RPMI7951 (cell line): ENCODE data around the gene CEP72. TPM values are rescaled to one million over a fixed set of nuclear protein-coding genes. Genes with fewer than 3 reads are reported as not detected.
"Not testable (repeated sequence)": the region's sequence is repeated elsewhere in the genome, so short reads cannot be mapped to it uniquely, and the experiment has no call there.

Source experiments
- DNase-seq: peaks from one replicate; pipeline ENCODE4 v3.0.0-alpha.2; 2012; ENCODE audit warnings: low read depth
- total RNA-seq: library from RNA; depleted of rRNA; stranded (reverse); fragments of >200 nt; shearing (Covaris generic); gene quantifications from 2 replicates; pipeline ENCODE4 v1.2.3, GENCODE V29; 2014

CEP72 gene
- total RNA-seq, 1 experiment from 2014 or later, result 3.7 TPM

- no peak for DNase-seq
Observed at GRCh38 chr5:581266-581665, 30.9 kb upstream of the CEP72 start.

- no peak for DNase-seq
Observed at GRCh38 chr5:581941-582340, 30.2 kb upstream of the CEP72 start.

- not testable (repeated sequence) for DNase-seq
Observed at GRCh38 chr5:582445-582844, 29.7 kb upstream of the CEP72 start.

DNA sequence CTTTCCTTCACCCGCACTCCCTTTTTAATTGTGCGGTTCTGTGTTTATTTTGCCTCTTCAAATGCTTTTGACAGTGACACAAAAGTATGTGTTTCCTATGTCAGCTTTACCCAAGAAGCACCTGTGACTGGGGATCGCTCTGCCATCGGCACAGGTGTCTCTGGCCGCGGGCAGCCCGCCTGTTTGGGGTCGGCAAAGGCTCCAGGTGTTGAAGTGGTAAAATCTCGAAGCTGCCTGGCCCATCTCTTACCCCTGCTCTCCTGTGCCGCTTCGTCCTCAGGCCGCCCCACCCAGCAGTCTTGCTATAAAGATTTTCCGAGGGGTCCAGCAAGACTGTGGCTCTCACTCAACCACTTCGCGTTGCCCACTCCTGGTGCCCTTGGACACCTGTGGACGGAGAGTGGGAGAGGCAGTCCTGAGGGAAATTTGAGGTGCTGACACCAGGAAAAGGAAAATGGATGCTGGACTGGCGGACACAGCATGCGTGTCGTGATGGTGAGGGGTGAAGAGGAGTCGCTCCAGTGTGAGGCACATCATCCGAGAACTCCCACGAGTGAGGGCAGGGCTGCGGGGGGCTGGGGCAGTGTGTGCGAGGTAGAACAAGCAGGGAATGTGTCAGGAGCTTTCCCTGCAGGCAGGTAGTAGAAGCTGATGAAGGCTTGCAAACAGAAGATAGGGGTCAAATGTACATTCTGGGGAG is 29.1 kb upstream of the CEP72 start:
- DNase-seq, result no peak

DNA sequence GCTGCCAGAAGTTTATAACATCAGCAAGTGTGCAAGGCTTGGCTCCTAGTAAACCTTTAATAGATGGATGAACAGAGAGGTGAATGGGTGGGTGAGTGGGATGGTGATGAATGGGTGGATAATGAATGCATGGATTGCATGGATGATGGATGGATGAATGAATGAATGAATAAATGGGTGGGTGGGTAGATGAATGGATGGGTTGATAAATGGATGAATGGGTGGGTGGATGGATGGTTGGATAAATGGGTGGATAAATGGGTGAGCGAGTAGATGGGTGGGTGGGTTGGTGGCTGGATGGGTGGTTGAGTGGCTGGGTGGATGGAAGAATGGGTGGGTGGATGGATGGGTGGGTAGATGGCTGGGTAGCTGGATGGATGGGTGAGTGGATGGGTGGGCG is 28.5 kb upstream of the CEP72 start:
- no peak for DNase-seq

DNA sequence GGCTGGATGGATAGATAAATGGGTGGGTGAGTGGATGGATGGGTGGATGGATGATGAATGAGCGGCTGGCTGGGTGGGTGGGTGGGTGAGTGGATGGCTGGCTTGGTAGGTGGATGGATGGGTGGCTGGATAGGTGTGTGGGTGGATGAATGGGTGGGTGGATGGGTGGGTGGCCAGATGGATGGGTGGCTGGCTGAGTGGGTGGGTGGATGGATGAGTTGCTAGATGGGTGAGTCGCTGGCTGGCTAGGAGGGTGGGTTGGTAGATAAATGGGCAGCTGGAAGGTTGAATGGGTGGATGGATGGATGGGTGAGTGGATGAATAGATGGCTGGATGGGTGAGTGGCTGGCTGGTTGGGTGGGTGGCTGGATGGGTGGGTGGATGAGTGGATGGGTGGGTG is 27.9 kb upstream of the CEP72 start:
- DNase-seq, result no peak

DNA sequence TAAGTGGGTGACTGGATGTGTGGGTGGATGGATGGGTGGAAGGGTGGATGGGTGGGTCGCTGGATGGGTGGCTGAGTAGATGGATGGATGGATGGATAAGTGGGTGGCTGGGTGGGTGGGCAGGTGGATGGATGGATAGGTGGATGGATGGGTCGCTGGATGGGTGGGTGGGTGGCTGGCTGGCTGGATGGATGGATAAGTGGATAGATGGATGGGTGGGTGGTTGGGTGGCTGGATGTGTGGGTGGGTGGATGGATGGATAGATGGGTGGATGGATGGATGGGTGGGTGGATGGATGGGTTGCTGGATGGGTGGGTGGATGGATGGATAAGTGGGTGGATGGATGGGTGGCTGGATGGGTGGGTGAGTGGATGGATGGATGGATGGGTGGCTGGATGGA is 27.3 kb upstream of the CEP72 start:
- DNase-seq, result no peak

DNA sequence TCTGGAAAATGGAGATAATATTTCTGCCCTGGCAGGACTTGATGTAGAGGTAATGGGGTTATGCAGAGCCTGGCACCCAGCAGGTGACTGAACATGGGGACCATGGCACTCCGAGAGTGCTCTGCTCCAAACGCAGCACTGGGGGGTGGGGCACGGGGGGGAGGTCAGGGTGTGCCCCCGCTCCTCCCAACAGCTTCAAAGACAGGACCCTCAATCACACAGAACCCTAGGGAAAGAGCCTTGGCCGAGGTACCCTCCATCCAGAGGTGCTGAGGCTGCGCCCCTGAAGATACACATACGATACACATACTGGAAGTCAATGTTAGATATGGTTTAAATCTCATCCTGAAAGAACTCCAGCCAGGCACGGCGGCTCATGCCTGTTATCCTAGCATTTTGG is 26.6 kb upstream of the CEP72 start:
- no peak for DNase-seq

- DNase-seq, result no peak
Observed at GRCh38 chr5:585962-586628, 26.0 kb upstream of the CEP72 start.

DNA sequence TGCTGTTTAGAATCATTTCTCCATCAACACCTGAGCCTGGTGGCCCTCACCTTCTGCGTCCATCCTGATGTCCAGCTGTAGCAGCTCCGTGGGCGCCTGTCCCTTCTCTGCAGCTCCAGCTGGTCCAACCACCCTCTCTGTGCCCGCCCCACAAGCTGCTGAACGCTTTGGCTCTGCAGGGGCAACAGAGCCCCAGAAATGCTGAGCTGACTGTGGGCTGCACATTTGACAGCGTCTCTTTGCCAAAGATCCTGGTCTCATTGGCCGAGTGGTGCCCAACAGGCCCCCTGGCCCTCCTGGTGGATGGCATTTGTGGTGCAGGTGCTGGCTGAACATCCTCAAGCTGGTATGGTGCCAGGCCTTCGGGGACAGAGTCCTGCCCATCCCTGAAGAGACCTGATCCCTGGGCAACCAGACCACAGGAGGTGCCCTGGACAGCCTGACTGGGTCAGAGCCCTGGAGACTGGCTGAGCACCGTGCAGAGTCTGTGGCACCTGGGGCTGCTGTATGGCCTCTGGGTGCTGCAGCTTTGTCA is 25.3 kb upstream of the CEP72 start:
- DNase-seq, result no peak

- no peak for DNase-seq
Observed at GRCh38 chr5:587403-587802, 24.7 kb upstream of the CEP72 start.

DNA sequence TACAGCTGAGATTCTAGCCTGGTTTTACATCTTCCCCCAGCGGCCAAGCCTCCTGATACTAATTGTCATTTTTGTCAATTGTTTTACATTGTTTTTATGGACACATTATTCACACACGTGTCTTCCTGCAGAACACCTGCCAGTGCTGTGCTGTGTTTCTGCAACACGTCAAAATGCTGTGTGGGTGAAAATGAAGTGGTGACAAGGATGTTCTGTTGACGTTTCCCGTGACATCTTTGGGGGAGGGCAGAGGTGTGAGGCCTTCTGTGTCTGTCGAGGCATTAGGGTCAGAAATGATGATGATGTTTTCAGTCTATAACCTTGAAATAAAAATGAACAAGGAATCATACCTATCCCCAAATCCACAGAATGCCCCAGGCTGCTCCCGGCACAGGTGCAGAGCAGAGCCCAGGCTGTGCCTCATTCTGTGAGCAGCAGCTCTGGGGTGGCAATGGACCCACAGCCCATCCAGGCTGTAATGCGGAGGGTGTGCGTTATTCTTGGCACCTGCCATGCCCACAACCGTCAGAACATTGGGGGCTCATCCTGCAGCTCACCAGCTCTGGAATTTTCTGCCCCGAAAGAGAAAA is 23.6 kb upstream of the CEP72 start:
- DNase-seq, result no peak

GRCh38 chr5:589173-589572 is 23.0 kb upstream of the CEP72 start:
- DNase-seq, result no peak

DNA sequence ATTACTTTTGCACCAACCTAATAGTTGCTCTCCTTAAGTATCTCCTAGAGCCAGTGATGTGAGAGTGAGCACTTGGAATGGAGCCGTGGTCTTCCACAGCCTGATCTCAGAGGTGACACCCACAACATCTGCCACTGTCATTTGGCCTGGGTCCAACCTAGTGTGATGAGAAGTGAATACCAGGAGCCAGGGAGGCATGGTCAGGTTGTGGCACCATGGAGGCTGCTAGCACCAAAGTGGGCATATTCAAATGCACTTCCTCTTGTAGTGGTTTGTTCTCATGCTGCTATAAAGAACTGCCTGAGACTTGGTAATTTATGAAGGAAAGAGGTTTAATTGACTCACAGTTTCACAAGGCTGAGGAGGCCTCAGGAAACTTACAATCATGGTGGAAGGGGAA is 22.6 kb upstream of the CEP72 start:
- no peak for DNase-seq

DNA sequence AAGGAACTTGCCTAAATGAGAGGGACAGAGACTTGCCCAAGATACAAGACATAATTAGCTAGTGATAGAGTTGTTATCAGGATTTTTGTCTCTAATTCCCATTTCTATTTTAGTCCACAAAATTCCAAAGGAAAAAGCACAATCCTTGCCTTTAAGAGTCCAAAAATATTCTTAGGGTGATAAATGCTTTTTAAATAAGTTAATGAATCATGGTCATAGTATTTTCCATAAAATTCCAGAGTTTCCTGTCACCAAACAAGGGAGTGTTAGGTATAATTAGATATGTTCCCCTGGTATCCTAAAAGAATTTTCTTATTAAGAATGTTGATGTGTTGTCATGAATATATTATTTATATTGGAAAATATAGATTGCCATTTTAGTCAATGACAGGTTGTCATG is 21.8 kb upstream of the CEP72 start:
- DNase-seq, result no peak

- DNase-seq, result no peak
Observed at GRCh38 chr5:591746-592145, 20.4 kb upstream of the CEP72 start.

DNA sequence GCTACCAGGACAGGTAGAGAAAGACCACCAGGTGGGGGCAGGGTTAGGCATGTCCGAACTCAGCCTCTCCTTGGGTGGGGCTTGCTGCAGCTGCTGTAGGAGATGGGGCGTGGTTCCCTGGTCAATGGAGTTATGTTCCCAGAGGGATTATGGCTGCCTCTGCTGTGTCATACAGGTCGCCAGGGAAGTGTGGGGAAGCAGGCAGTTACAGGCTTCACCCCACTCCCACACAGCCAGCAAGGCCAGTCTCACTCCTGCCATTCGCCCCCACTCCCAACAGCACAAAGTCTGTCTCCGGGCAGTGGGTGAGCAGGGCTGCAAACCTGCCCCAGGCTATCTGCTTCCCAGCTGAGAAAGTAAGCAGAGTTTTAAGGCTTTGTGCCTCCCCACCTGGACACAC is 20.0 kb upstream of the CEP72 start:
- DNase-seq, result no peak

DNA sequence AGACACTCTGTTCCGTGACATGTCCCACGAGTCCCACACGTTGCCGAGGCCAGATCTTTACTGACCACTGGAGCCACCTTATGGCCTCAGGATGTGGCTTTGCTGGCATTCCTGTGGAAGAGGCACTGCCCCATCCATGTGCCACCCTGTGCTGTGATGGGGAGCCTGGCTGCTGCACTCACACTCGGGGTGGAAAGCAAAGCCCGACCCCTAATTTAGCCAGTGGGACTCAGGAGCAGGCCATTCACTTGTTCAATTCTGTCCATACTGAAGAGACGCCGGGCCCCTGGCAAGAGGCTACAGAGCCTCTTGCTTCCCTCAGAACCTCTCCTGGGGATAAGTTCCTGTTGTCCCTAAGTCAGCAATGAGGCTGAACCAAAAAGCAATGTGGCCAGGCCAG is 18.6 kb upstream of the CEP72 start:
- no peak for DNase-seq

DNA sequence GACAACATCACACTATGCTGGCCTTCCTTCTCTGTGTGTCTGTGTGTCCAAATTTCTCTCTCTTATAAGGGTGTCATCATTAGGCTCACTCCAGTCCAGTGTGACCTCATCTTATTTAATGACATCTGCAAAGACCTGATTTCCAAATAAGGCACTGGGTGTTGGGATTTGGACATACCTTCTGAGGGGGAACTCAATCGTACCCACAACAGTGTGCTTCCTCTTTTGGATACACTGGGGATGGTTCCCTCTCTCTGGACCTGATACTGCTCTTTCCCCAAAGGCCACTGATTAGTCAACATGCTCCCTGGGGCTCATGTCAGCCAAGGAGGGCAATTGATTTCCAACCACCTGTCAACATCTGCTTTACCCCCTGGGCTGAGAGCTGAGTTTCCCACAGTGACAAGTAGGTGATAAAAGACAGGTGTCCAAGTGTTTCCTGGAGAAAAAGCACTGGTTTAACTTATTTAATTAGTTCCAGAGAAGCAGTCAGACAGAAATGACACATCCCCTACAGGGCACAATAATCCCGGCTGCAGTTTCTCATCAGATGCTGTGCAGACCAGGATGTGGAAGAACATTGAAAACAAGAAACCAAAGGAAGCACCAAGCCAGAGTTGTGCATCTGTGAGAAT is 17.8 kb upstream of the CEP72 start:
- DNase-seq, result no peak

- DNase-seq, result no peak
Observed at GRCh38 chr5:595285-595875, 16.8 kb upstream of the CEP72 start.

DNA sequence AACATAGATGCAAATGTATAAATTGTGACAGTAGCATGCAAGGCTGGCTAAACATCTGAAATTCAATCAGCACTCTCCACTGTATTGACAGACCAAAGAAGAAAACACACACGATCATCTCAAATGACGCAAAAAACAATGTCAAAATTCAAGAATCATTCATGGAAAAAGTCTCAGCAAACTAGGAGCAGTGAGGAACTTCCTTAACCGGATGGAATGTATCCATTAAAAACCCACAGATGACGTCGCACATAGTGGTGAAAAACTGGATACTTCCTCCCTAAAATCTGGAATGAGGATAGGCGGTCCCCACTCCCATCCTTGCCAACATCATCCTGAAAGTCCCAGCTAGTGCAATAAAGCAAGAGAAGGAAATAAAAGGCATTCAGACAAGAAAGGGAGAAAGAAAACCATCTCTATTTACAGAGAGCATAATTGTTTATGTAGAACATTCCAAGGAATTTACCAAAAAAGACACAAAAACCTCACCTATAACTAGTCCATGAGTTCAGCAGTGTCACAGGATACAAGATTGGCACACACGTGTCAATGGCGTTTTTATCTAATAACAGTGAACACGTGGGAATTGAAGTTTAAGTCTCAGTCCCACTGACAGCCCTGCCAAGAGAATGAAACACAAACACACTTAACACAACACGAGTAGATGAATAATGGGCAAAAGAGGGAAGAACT is 14.1 kb upstream of the CEP72 start:
- no peak for DNase-seq

DNA sequence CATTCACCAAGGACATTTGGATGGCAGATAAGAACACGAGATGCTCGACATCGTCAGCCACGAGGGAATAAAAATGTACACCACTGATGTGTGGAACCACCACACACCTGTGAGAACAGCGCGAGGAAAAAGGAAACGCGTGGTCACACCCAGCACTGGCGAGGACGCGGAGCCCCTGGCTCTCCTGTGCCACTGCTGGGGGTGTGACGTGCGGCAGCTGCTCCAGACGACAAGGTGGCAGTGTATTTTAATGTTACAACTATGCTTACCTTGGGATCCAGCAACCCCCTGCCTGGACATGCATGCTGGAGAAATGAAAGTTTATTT is 13.6 kb upstream of the CEP72 start:
- DNase-seq, result no peak
